K562 (cell line): ENCODE data around the gene NDUFS8. TPM values are rescaled to one million over a fixed set of nuclear protein-coding genes. Genes with fewer than 3 reads are reported as not detected.

Experiments used
- ATAC-seq: fragments of 200-7000 bp; cut with Tn5 transposase; 3 replicates; pipeline ENCODE4 v1.9.1; 2020; ENCODE audit warnings: moderate library complexity
- BruUV-seq: library from RNA; stranded (reverse); fragments of 400-500 nt; replicated peaks from 2 replicates; lab custom pipeline; 2021; lab: Mats Ljungman, UMichigan
- CTCF ChIA-PET: fragments of 300-600 bp; formaldehyde crosslinking; extraction: SDS; loops from one replicate; lab custom pipeline; 2021; ENCODE audit warnings: low intra/inter-chr PET ratio; lab: Yijun Ruan, JAX
- POLR2A ChIA-PET: fragments of 300-600, 350-650 bp; sonication (Branson Sonifier 250); formaldehyde crosslinking; extraction: SDS; loops from one replicate; lab custom pipeline; 2021; ENCODE audit warnings: antibody characterized with exemption, inconsistent platforms; lab: Yijun Ruan, JAX
- DNase-seq, 4 experiments: peaks; one replicate each; pipeline versions ENCODE4 v3.0.0 to v3.0.0-alpha.2; 2011 to 2018; ENCODE audit warnings: low spot score in 3 of 4, mixed read lengths in 3 of 4; ENCODE audit errors: extremely low read depth in 1 of 4
- FAIRE-seq: peaks from 2 replicates; lab custom pipeline; 2011; peaks lifted over from hg19 to GRCh38; lab: Jason Lieb, UNC
- H2AFZ ChIP-seq: 2 replicates; pipeline ENCODE4 v1.6.0; 2011; ENCODE audit warnings: low read depth, low read length, control low read depth, inconsistent platforms
- H3K27ac ChIP-seq: fragments of 200-600 bp; 3 replicates; pipeline ENCODE4 v1.8.0; 2011; ENCODE audit warnings: low read depth, mild to moderate bottlenecking, control low read depth, inconsistent platforms, low read length, moderate library complexity, mixed read lengths; ENCODE audit errors: extremely low read depth
- H3K27me3 ChIP-seq, 2 experiments: fragments of 300-600 bp in 1 of 2; 2 replicates in 1 of 2; 3 replicates in 1 of 2; pipeline versions ENCODE4 v1.6.0 to v1.8.0; 2011; ENCODE audit warnings: inconsistent platforms in 2 of 2, low read length in 2 of 2, mild to moderate bottlenecking in 1 of 2, mixed read lengths in 1 of 2, moderate library complexity in 1 of 2; ENCODE audit not compliant: control insufficient read depth in 2 of 2, insufficient read depth in 2 of 2
- H3K36me3 ChIP-seq: fragments of 300-600 bp; 3 replicates; pipeline ENCODE4 v1.8.0; 2011; ENCODE audit warnings: mild to moderate bottlenecking, low read length, inconsistent platforms; ENCODE audit not compliant: control insufficient read depth, insufficient read depth
- H3K4me1 ChIP-seq, 2 experiments: fragments of 200-600 bp in 1 of 2; replicated peaks in 1 of 2; 2 replicates in 1 of 2; 3 replicates in 1 of 2; pipeline versions ENCODE4 v1.5.1 to v1.8.0; 2011; ENCODE audit warnings: inconsistent platforms in 2 of 2, low read length in 2 of 2, mild to moderate bottlenecking in 1 of 2, mixed read lengths in 1 of 2, moderate library complexity in 1 of 2; ENCODE audit not compliant: control insufficient read depth in 2 of 2, insufficient read depth in 2 of 2
- H3K4me2 ChIP-seq: 2 replicates; pipeline ENCODE4 v1.6.1; 2011; ENCODE audit warnings: low read length, control low read depth, inconsistent platforms, mixed read lengths; ENCODE audit not compliant: insufficient read depth
- H3K4me3 ChIP-seq: fragments of 200-600 bp; sonication (generic), shearing (Covaris generic); 2 replicates; pipeline ENCODE4 v1.5.1; 2016; ENCODE audit warnings: control low read depth, inconsistent platforms
- H3K79me2 ChIP-seq: fragments of 200-600 bp; 3 replicates; pipeline ENCODE4 v1.8.0; 2011; ENCODE audit warnings: low read length, inconsistent platforms; ENCODE audit not compliant: control insufficient read depth, insufficient read depth
- H3K9ac ChIP-seq, 2 experiments: 2 replicates each; pipeline versions ENCODE4 v1.6.0 to v1.6.1; 2011; ENCODE audit warnings: low read depth in 2 of 2, low read length in 2 of 2, control low read depth in 1 of 2, inconsistent platforms in 1 of 2, mild to moderate bottlenecking in 1 of 2, mixed read lengths in 1 of 2; ENCODE audit not compliant: insufficient read depth in 1 of 2
- H3K9me1 ChIP-seq: one replicate; pipeline ENCODE4 v1.6.0; 2011; ENCODE audit warnings: inconsistent platforms, mild to moderate bottlenecking, low read length, moderate library complexity; ENCODE audit not compliant: control insufficient read depth, insufficient read depth
- H3K9me3 ChIP-seq: replicated peaks from 2 replicates; pipeline ENCODE4 v1.5.1; 2011; ENCODE audit warnings: low read depth, low read length, inconsistent platforms; ENCODE audit not compliant: control insufficient read depth, insufficient read depth
- H4K20me1 ChIP-seq: replicated peaks from 2 replicates; pipeline ENCODE4 v1.6.1; 2011; ENCODE audit warnings: low read length, inconsistent platforms, mixed read lengths; ENCODE audit not compliant: control insufficient read depth, insufficient read depth
- ELK3 ChIP-seq: fragments of 450-650 bp; formaldehyde crosslinking; IDR thresholded peaks from 2 replicates; pipeline ENCODE4 v1.4.0; 2020; ENCODE audit warnings: mild to moderate bottlenecking
- MGA ChIP-seq: fragments of 450-650 bp; IDR thresholded peaks from 2 replicates; pipeline ENCODE4 v1.6.1; 2016; ENCODE audit warnings: mild to moderate bottlenecking, moderate library complexity
- RNF2 ChIP-seq: sonication (generic); IDR thresholded peaks from 2 replicates; pipeline ENCODE4 v1.6.1; 2016
- VEZF1 ChIP-seq: fragments of 200-800 bp; sonication (Bioruptor generic); IDR thresholded peaks from 2 replicates; pipeline ENCODE4 v1.6.1; 2017; ENCODE audit warnings: missing genetic modification characterization, missing compliant biosample characterization
- ZBTB34 ChIP-seq: fragments of 250-450 bp; sonication (Bioruptor Pico); IDR thresholded peaks from 2 replicates; pipeline ENCODE4 v1.8.0; 2021; ENCODE audit warnings: mild to moderate bottlenecking, moderate library complexity
- ZNF197 ChIP-seq: fragments of 200-800 bp; sonication (Bioruptor generic); IDR thresholded peaks from 2 replicates; pipeline ENCODE4 v1.6.1; 2016; ENCODE audit warnings: low read depth, missing genetic modification characterization, missing compliant biosample characterization
- WGBS: fragments of 100-300 bp; shearing (Covaris generic); methylation state at CpG from one replicate; pipeline ENCODE4 v1.1.6; 2016; ENCODE audit warnings: low coverage, mixed read lengths; ENCODE audit not compliant: insufficient coverage; ENCODE audit errors: missing lambda C conversion rate; 5-methylcytosine and 5-hydroxymethylcytosine counted together
- in situ Hi-C: fragments of 300-500 bp; cut with MboI; formaldehyde crosslinking; loops from 4 replicates; pipeline ENCODE4 v1.15.0; 2018; ENCODE audit warnings: inconsistent platforms, mixed read lengths
- intact Hi-C: fragments of 100-400 bp; cut with micrococcal nuclease; formaldehyde crosslinking; loops from 2 replicates; pipeline ENCODE4 v1.14.2; 2022
- polyA plus RNA-seq, 8 experiments: library from polyadenylated mRNA; depleted of rRNA in 4 of 8; stranded (reverse) in 5 of 8; unstranded in 3 of 8; fragments of >200 nt; fragmentation: Nextera tagmentation in 2 of 8; fragmentation: Illumina TruSeq in 1 of 8; extraction: Ambion mirVana in 2 of 8; extraction: Trizol in 1 of 8; gene quantifications; 2 replicates each; pipeline versions ENCODE4 v1.2.1 to v1.2.3, GENCODE V29; 2011 to 2014; ENCODE audit warnings: inconsistent platforms in 1 of 8, missing spikeins in 1 of 8
- total RNA-seq, 7 experiments: library from RNA; depleted of rRNA in 6 of 7; stranded (reverse); fragments of >200 nt in 6 of 7; fragmentation: Illumina TruSeq in 2 of 7; extraction: Trizol in 2 of 7; gene quantifications; 2 replicates each; pipeline versions ENCODE4 v1.2.1 to v1.2.3, GENCODE V29; 2011 to 2021; ENCODE audit warnings: low replicate concordance in 1 of 7

Gene NDUFS8
- total and polyA plus RNA-seq, 9 of the 15 experiments (the other 6 are each of a cell fraction or from before 2014, with no cell fraction given) = 36.5 to 351 (median 101) TPM

- no peaks in the 10 kb centered on the region for H3K9me1 ChIP-seq
- 10% methylated on average over 9 of the region's 13 CpGs for WGBS
- H3K4me3 ChIP-seq = peak overlapping the region; percentile 92
- H3K9me3 ChIP-seq = no peaks in the 10 kb centered on the region
- ATAC-seq (peak; percentile 29), DNase-seq (peak; percentile 60 to 74 (median 66)), FAIRE-seq (no peak)
- in situ Hi-C loops (no loop called here), intact Hi-C loops (no loop called here)
- POLR2A ChIA-PET = interaction anchor here (0.6 to 1.7 kb wide), 5 partner anchors 10 to 621 kb away, joined by 3 to 8 read pairs (median 3); no protein-coding TSS in a partner anchor
- no peaks in the 10 kb centered on the region for H4K20me1 ChIP-seq
- H3K36me3 ChIP-seq = peaks cover 48% of the 10 kb centered on the region; the same call in 2 of the 3 replicates
- TSS peak; percentile 93 for BruUV-seq
- peaks cover 43 to 80% of the 10 kb centered on the region in 2 experiments for H3K4me1 ChIP-seq
- peaks cover 37% of the 10 kb centered on the region for H3K79me2 ChIP-seq
- H3K9ac ChIP-seq = peak overlapping the region; percentile 72 to 90
- H3K27ac ChIP-seq = peak overlapping the region; percentile 83
- CTCF ChIA-PET = no interaction called here
- H3K4me2 ChIP-seq = peak overlapping the region; percentile 74
- peak overlapping the region; percentile 95 for H2AFZ ChIP-seq
- no peaks in the 10 kb centered on the region for H3K27me3 ChIP-seq
- TF ChIP-seq ELK3 (CRISPR knock-in tag) (no peak), ZNF197 (CRISPR knock-in tag) (no peak), RNF2 (0 out of 2 replicates have a peak, but pooled peaks have one; percentile 22), VEZF1 (CRISPR knock-in tag) (peak; percentile 71), MGA (no peak), ZBTB34 (no peak)
These were observed 7.8 kb downstream of the NDUFS8 start for GRCh38 chr11:68038226-68038717.
